ENCODE measurements around the gene FIBCD1.

FIBCD1 gene

GRCh38 chr9:130892477-130893304 lies 46.4 kb downstream of the FIBCD1 start:
- DNase-seq, result peak; percentile 58

- DNase-seq, result no peak
These were observed 47.2 kb downstream of the FIBCD1 start for GRCh38 chr9:130891688-130892476.

GRCh38 chr9:130890870-130891687 lies 48.0 kb downstream of the FIBCD1 start:
- DNase-seq, result no peak

- no peak for DNase-seq
These were observed 48.9 kb downstream of the FIBCD1 start for GRCh38 chr9:130890124-130890523.

GRCh38 chr9:130888146-130888885 lies 50.7 kb downstream of the FIBCD1 start:
- no peak for DNase-seq

- DNase-seq, result no peak
These were observed 51.4 kb downstream of the FIBCD1 start for GRCh38 chr9:130887494-130888144.

- no peak for DNase-seq
These were observed 52.1 kb downstream of the FIBCD1 start for GRCh38 chr9:130886981-130887380.

GRCh38 chr9:130885484-130886375 lies 53.3 kb downstream of the FIBCD1 start:
- DNase-seq, result no peak

GRCh38 chr9:130884542-130885483 lies 54.2 kb downstream of the FIBCD1 start:
- DNase-seq, result no peak

- DNase-seq, result no peak
These were observed 54.9 kb downstream of the FIBCD1 start for GRCh38 chr9:130884111-130884531.

- DNase-seq, result no peak
These were observed 55.6 kb downstream of the FIBCD1 start for GRCh38 chr9:130883479-130883878.

- DNase-seq, result no peak
These were observed 56.3 kb downstream of the FIBCD1 start for GRCh38 chr9:130882696-130883225.

- DNase-seq, result no peak
These were observed 57.5 kb downstream of the FIBCD1 start for GRCh38 chr9:130881516-130881915.

GRCh38 chr9:130880599-130881220 lies 58.3 kb downstream of the FIBCD1 start:
- DNase-seq, result no peak

GRCh38 chr9:130879863-130880411 lies 59.1 kb downstream of the FIBCD1 start:
- DNase-seq, result no peak

GRCh38 chr9:130878295-130878694 lies 60.8 kb downstream of the FIBCD1 start:
- no peak for DNase-seq

GRCh38 chr9:130877300-130877699 lies 61.7 kb downstream of the FIBCD1 start:
- no peak for DNase-seq

GRCh38 chr9:130874783-130875182 lies 64.3 kb downstream of the FIBCD1 start:
- DNase-seq, result no peak

- DNase-seq, result no peak
These were observed 65.1 kb downstream of the FIBCD1 start for GRCh38 chr9:130873966-130874365.
